ENCODE data around the gene ANKS1A. TPM values are rescaled to one million over a fixed set of nuclear protein-coding genes. Genes with fewer than 3 reads are reported as not detected.

Gene ANKS1A
- total and polyA plus RNA-seq, 2 of the 4 experiments (the other 2 are of a cell fraction) = 7.2 to 7.5 TPM

DNA sequence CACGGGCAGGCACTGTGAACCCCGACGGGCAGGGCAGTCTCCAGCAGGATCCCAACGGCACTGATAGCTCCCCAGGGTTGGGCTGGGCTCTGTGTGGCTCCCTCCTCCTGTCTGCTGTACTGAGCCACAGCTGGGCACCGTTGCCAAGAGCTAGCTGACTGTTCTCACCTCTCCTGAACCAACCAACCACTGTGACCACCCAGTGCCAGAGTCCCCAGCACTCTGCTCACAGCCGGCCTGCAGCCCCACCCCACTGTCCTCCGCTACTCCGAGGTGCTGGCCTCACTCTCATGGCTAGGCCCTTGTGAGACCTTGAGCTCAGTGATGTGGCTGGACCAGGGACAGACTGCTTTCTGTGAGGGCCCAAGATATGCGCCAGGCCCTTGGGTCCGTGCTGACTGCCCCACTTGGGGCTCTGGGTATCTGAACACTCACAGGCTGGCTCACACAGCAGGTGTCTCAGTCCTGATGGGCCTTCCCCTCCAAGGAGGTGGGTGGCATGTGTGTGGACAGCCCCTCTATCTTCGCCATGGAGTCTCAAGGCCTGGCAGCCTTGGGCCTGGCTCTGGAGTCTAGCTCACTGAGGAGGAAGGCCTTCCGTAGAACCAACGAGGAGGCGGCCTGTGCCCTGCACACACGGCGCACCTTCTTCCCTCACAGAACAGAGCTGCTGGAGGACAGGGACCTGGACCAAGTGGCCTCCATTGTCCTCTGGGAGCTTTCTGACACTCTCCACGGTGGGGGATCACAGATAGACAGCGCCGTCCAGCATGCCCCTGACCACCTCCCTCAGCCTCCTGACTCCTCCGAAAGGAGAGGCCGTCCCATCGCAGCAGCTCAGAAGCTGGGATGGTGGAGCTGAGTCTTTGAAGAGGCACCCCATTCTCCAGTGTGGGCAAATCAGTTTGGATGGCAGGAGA is 198.6 kb downstream of the ANKS1A start (continued):
- no peak for TF ChIP-seq MXI1 (IDR thresholded peaks at IDR 0.05; ENCODE audit: borderline replicate concordance, low read depth, low read length)

GRCh38 chr6:35088281-35089215 is 199.5 kb downstream of the ANKS1A start:
- Histone ChIP-seq H4K5ac (ENCODE audit: low read depth, low read length) (no peak overlapping the region), H2AK9ac (replicated peaks; ENCODE audit: low read depth, low read length, poor library complexity) (no peak overlapping the region), H2AK5ac (ENCODE audit: low read depth, low read length) (no peak overlapping the region; the same call in 1 of the 2 replicates), H3K9me1 (ENCODE audit: insufficient read depth, low read length) (peaks cover 30% of the 10 kb centered on the region), H3K4me2 (ENCODE audit: low read depth, low read length) (no peak overlapping the region), H3K56ac (ENCODE audit: extremely low read depth, insufficient read depth, low read length) (no peak overlapping the region), H3K27me3 (ENCODE audit: control insufficient read depth, insufficient read depth, low read length) (no peaks in the 10 kb centered on the region), H2AFZ (replicated peaks; ENCODE audit: low read length, poor library complexity) (no peak overlapping the region), H3K18ac (ENCODE audit: low read depth, low read length) (no peak overlapping the region), H2BK15ac (ENCODE audit: low read depth, low read length) (no peak overlapping the region), H3K23ac (ENCODE audit: low read depth, low read length) (no peak overlapping the region), H4K8ac (ENCODE audit: low read depth in 2 of 2, low read length in 2 of 2) (no peak overlapping the region), H2BK5ac (ENCODE audit: low read depth, low read length, poor library complexity, severe bottlenecking) (no peak overlapping the region), H3K14ac (replicated peaks; ENCODE audit: low read depth, low read length) (no peak overlapping the region), H3K9ac (ENCODE audit: low read depth, low read length) (no peak overlapping the region), H2BK120ac (ENCODE audit: low read depth, low read length) (no peak overlapping the region), H3K4ac (ENCODE audit: low read depth, low read length) (no peak overlapping the region), H3K27ac (ENCODE audit: insufficient read depth, low read length) (no peak overlapping the region), H3K79me1 (ENCODE audit: low read depth in 1 of 2, low read length in 2 of 2) (no peaks in the 10 kb centered on the region), H4K91ac (ENCODE audit: insufficient read depth, low read depth, low read length) (no peak overlapping the region), H3K4me1 (ENCODE audit: control insufficient read depth, insufficient read depth, low read length) (peaks cover 31% of the 10 kb centered on the region), H4K20me1 (ENCODE audit: insufficient read depth, low read length) (no peaks in the 10 kb centered on the region; the same call in 1 of the 2 replicates), H3K9me3 (ENCODE audit: control insufficient read depth, insufficient read depth, low read length) (no peaks in the 10 kb centered on the region), H3K36me3 (ENCODE audit: control insufficient read depth, insufficient read depth, low read length) (peaks cover 41% of the 10 kb centered on the region), H3K4me3 (ENCODE audit: insufficient read depth, low read depth, low read length) (no peak overlapping the region), H2BK20ac (ENCODE audit: low read depth, low read length) (no peak overlapping the region)
- no peak for ATAC-seq (ENCODE audit: low read depth)
- dilution Hi-C loops (cut with HindIII; ENCODE audit: low sequenced_read_pairs, unreplicated experiment) = no loop called here
- in situ Hi-C loops (cut with MboI; ENCODE audit: low sequenced_read_pairs) = no loop called here
- no TSS peak for BruUV-seq (replicated peaks)
- POLR2A ChIA-PET (ENCODE audit: unreplicated experiment) = no interaction called here
- no peak for TF ChIP-seq CHD1 (IDR thresholded peaks at IDR 0.05; ENCODE audit: low read depth, low read length)
- TF ChIP-seq RAD21 (IDR thresholded peaks at IDR 0.05; ENCODE audit: low read length) = no peak
- TF ChIP-seq NFE2L2 (IDR thresholded peaks at IDR 0.05; ENCODE audit: low read depth, low read length) = no peak
- no peak for TF ChIP-seq POLR2A (IDR thresholded peaks at IDR 0.05; ENCODE audit: low read depth, low read length)
- no peak for TF ChIP-seq MAFK (IDR thresholded peaks at IDR 0.05; ENCODE audit: low read depth, low read length)
- CTCF ChIA-PET = no interaction called here
- no peak for DNase-seq
- intact Hi-C loops (cut with micrococcal nuclease) = no loop called here
- 83% methylated on average over 12 of the region's 24 CpGs; no CpG with 5 or more reads in 1 of the 2 experiments for WGBS, 2 experiments (ENCODE audit: extremely low coverage in 2 of 2, insufficient read length in 1 of 2)

Measured in IMR-90 (cell line).